Body of pancreas (tissue), 4 donors: ENCODE results near the gene ENAH. TPM values are rescaled to one million over a fixed set of nuclear protein-coding genes. Genes with fewer than 3 reads are reported as not detected.

ENCODE experiments used
- ATAC-seq: fragments of 150-250 bp; one replicate; pipeline ENCODE4 v1.9.1; 2016
- DNase-seq, 4 donors: peaks; one replicate each; pipeline ENCODE4 v3.0.0-alpha.2; 2019
- H3K27ac ChIP-seq, 4 donors: fragments of 200-600 bp; sonication (generic); 1 replicate in 3 of 4; 2 replicates in 1 of 4; pipeline versions ENCODE4 v1.5.1 to v1.6.1; 2016 to 2019; ENCODE audit warnings: mild to moderate bottlenecking in 1 of 4, mixed read lengths in 1 of 4, moderate library complexity in 1 of 4
- H3K27me3 ChIP-seq, 2 donors: fragments of 200-600 bp; sonication (generic); one replicate each; pipeline ENCODE4 v1.6.0; 2016; ENCODE audit warnings: mild to moderate bottlenecking in 1 of 2
- H3K36me3 ChIP-seq, 2 donors: fragments of 200-600 bp; sonication (generic); replicated peaks in 1 of 2; 2 replicates each; pipeline ENCODE4 v1.5.1; 2016; ENCODE audit warnings: low read depth in 2 of 2; ENCODE audit not compliant: insufficient read depth in 1 of 2
- H3K4me1 ChIP-seq: fragments of 200-600 bp; sonication (generic); one replicate; pipeline ENCODE4 v1.6.0; 2016
- H3K4me3 ChIP-seq, 2 donors: fragments of 200-600 bp; sonication (generic); 1 replicate in 1 of 2; 2 replicates in 1 of 2; pipeline ENCODE4 v1.5.1; 2016 to 2019
- H3K9me3 ChIP-seq, 3 donors: fragments of 200-600 bp; sonication (generic); 1 replicate in 2 of 3; 2 replicates in 1 of 3; pipeline ENCODE4 v1.5.1; 2016
- POLR2A ChIP-seq, 3 donors: fragments of 450-650 bp; IDR thresholded peaks; one replicate each; pipeline ENCODE4 v1.6.1; 2016; ENCODE audit warnings: antibody characterized with exemption in 3 of 3, mild to moderate bottlenecking in 2 of 3
- WGBS, 2 donors: methylation state at CpG; one replicate each; pipeline ENCODE4 v1.1.5; 2017; 5-methylcytosine and 5-hydroxymethylcytosine counted together
- intact Hi-C: fragments of 100-400 bp; cut with DNase I; formaldehyde crosslinking; loops from one replicate; pipeline ENCODE4 v1.15.1; 2023
- total RNA-seq, 2 donors: library from RNA; depleted of rRNA; stranded (reverse); fragments of >200 nt; gene quantifications; one replicate each; pipeline ENCODE4 v1.1.0, GENCODE V29; 2016
- TF ChIP-seq, protein P1 (sequence below), 7 experiments: fragments of 450-650 bp in 4 of 7; fragments of 200-600 bp in 3 of 7; sonication (generic) in 3 of 7; IDR thresholded peaks; one replicate each; pipeline ENCODE4 v1.5.1; 2016 to 2019; ENCODE audit warnings: antibody characterized with exemption in 7 of 7

Gene ENAH
- total RNA-seq, 2 donors from 2014 or later = 21.1 to 28.8 TPM

DNA sequence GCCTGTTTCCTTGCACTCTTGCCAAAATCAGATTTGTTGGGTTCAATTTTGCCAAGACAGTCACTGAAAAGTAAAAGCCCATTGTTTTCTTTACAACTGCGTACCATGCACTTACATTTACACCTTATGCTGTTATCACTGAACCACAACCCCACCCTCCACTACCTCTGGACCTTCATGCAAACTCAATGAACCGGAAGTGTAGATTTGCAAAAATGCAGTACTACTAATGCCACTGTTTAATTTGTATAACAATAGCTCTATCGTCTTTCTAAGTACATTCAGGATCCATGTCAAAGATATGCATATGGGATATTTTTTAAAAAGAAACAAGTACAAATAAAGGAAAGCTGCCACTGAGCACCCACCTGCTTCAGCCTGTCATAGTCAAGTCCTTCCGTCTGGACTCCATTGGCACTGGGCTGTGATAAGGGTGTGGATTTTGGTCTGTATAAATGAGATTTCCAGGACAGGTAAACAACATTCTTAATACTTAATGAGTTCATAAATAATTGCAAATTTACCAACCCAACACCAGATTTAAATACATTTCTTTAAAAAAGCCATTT, 152.2 kb downstream of the ENAH start:
- Histone ChIP-seq H3K4me1 (no peaks in the 10 kb centered on the region), H3K27me3 (no peaks in the 10 kb centered on the region), H3K36me3 (no peaks in the 10 kb centered on the region), H3K27ac (no peak overlapping the region), H3K9me3 (no peaks in the 10 kb centered on the region), H3K4me3 (no peak overlapping the region)
- ATAC-seq = no peak
- TF ChIP-seq, protein P1, sequence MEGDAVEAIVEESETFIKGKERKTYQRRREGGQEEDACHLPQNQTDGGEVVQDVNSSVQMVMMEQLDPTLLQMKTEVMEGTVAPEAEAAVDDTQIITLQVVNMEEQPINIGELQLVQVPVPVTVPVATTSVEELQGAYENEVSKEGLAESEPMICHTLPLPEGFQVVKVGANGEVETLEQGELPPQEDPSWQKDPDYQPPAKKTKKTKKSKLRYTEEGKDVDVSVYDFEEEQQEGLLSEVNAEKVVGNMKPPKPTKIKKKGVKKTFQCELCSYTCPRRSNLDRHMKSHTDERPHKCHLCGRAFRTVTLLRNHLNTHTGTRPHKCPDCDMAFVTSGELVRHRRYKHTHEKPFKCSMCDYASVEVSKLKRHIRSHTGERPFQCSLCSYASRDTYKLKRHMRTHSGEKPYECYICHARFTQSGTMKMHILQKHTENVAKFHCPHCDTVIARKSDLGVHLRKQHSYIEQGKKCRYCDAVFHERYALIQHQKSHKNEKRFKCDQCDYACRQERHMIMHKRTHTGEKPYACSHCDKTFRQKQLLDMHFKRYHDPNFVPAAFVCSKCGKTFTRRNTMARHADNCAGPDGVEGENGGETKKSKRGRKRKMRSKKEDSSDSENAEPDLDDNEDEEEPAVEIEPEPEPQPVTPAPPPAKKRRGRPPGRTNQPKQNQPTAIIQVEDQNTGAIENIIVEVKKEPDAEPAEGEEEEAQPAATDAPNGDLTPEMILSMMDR (IDR thresholded peaks at IDR 0.05) = no peak
- TF ChIP-seq POLR2A (IDR thresholded peaks at IDR 0.05) = no peak
- intact Hi-C loops = no loop called here
- no peak for DNase-seq
- WGBS, 2 donors = 86 to 89% methylated on average over 4 of the region's 4 CpGs

DNA sequence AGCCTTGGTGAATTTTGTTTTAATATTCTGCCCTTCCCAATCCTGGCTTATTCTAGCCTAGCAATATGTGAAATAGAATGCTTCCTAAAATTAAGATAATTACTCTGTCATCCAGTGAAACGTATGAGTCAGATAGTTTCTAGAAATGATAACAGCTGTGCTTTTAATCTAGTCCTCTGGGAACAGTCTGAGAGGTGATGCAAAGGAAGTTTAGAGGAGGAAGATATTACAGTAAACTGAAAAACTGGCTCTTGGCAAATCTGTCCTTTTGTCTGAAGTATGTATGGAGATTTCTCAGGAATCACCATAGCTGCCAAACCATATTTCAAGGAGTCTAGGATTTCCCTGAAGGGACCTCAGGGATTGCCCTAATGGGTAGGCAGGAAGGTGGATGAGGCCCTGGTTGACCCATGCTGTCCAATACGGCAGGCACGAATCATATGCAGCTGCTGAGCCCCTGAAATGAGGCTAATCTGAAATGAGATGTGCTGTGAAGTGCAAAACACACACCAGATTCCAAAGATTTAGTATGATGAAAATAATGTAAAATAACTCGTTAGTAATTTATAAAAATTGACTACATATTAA, 154.3 kb downstream of the ENAH start:
- DNase-seq (no peak), ATAC-seq (no peak)
- Histone ChIP-seq H3K4me1 (no peaks in the 10 kb centered on the region), H3K4me3 (no peak overlapping the region), H3K27ac (no peak overlapping the region), H3K36me3 (no peaks in the 10 kb centered on the region), H3K27me3 (no peaks in the 10 kb centered on the region), H3K9me3 (no peaks in the 10 kb centered on the region)
- no peak for TF ChIP-seq POLR2A (IDR thresholded peaks at IDR 0.05)
- intact Hi-C loops = no loop called here
- 76 to 81% methylated on average over 4 of the region's 4 CpGs for WGBS, 2 donors

DNA sequence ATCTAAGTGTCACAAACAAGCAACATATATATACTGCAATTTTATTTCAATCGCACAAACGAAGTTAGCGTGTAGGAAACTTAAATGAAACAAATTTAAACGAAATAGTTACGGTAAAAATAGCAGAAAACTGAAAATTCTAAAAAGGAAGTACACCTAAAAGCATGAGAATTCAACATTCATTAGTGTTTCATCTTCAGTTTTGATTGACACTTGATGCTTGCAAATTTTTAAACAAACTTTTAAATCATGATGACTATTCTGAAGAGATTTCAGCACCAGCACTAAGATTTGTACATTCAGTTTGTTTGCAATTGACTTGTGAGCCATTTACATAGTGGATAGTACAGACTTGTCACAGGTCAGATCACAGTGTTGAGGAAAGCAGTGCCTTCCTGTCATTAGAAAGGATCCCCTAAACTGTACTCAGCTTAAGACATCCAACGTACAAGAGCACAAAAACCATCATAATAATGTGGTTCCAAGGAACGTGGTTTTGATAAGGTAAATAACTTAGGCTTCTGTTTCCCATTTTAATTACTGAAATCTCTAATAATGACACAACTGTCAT, 158.0 kb downstream of the ENAH start:
- intact Hi-C loops = no loop called here
- ATAC-seq (no peak), DNase-seq (no peak)
- TF ChIP-seq, protein P1 (IDR thresholded peaks at IDR 0.05) = no peak
- Histone ChIP-seq H3K27ac (no peak overlapping the region), H3K27me3 (no peaks in the 10 kb centered on the region), H3K36me3 (no peaks in the 10 kb centered on the region), H3K4me3 (no peak overlapping the region), H3K9me3 (no peaks in the 10 kb centered on the region), H3K4me1 (no peaks in the 10 kb centered on the region)
- 82 to 85% methylated on average over 7 of the region's 7 CpGs for WGBS, 2 donors

DNA sequence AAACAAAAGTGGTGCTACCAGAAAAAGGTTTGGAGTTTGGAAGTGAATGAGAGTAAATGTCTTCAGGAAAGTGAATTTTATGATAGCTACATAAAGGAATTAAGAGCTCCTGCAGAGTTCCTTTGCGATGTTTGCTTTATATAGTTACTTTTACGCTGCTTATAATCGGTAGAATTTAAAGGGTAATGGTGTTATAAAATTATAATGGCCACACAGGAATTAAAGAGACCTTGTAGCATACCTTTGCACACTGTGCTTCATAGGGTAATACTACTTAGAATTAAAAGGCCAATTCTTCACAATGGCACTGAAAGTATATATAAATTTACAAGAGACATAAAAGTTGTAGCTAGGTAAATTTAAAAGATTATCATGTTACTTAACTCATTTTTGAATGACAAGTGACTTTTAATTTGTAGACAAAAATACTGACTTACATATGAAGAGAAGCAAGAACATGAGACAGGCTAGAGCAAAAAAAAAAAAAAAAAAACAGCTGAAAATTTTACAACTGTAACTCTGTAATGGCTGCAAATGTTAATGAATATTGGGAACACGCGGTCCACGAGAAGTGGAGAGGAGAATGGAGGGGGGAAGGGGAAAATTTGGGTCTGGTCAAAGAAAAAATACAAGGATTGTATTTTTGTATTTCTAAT, 159.2 kb downstream of the ENAH start:
- Histone ChIP-seq H3K36me3 (no peaks in the 10 kb centered on the region), H3K27me3 (no peaks in the 10 kb centered on the region), H3K4me1 (no peaks in the 10 kb centered on the region), H3K9me3 (no peaks in the 10 kb centered on the region), H3K27ac (no peak overlapping the region), H3K4me3 (no peak overlapping the region)
- no peak for ATAC-seq
- WGBS, 2 donors = 94 to 96% methylated on average over 6 of the region's 6 CpGs
- intact Hi-C loops = no loop called here
- no peak for TF ChIP-seq POLR2A (IDR thresholded peaks at IDR 0.05)
- TF ChIP-seq, protein P1 (IDR thresholded peaks at IDR 0.05) = no peak
- no peak for DNase-seq

DNA sequence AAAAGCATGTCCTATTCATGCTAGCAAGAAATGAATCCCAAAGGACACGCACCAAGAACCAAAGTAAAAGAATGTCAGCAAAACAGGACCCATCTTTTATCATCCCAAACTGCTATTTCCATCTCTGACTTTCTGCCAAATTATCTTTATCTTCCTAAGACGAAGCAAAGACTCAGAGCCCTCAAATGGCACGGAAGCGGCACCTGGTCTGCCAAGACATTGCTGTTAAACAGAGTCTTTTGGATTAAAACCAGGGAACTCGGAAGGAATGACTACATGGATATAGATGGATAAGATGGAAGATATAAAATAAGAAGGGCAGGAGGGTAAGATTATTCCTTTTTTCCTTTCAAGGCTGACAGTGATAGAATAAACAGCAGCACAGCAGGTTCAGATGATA, 164.2 kb downstream of the ENAH start:
- Histone ChIP-seq H3K4me1 (no peaks in the 10 kb centered on the region), H3K9me3 (no peaks in the 10 kb centered on the region), H3K4me3 (no peak overlapping the region), H3K36me3 (no peaks in the 10 kb centered on the region), H3K27me3 (no peaks in the 10 kb centered on the region), H3K27ac (no peak overlapping the region)
- intact Hi-C loops = loop anchor here (10.0 kb wide), 1 partner anchor 276 kb away; no protein-coding TSS in a partner anchor
- no peak for TF ChIP-seq POLR2A (IDR thresholded peaks at IDR 0.05)
- TF ChIP-seq, protein P1 (IDR thresholded peaks at IDR 0.05) = no peak
- ATAC-seq (no peak), DNase-seq (no peak)
- 71 to 78% methylated on average over 5 of the region's 5 CpGs for WGBS, 2 donors
